T-helper 1 cell (primary cell): ENCODE results near the gene CNNM3.
"Not testable (repeated sequence)": the region's sequence is repeated elsewhere in the genome, so short reads cannot be mapped to it uniquely, and the experiment has no call there.

Experiments used
- DNase-seq, 5 donors: peaks; one replicate each; pipeline ENCODE4 v3.0.0-alpha.2; 2012 to 2020

Gene CNNM3

DNA sequence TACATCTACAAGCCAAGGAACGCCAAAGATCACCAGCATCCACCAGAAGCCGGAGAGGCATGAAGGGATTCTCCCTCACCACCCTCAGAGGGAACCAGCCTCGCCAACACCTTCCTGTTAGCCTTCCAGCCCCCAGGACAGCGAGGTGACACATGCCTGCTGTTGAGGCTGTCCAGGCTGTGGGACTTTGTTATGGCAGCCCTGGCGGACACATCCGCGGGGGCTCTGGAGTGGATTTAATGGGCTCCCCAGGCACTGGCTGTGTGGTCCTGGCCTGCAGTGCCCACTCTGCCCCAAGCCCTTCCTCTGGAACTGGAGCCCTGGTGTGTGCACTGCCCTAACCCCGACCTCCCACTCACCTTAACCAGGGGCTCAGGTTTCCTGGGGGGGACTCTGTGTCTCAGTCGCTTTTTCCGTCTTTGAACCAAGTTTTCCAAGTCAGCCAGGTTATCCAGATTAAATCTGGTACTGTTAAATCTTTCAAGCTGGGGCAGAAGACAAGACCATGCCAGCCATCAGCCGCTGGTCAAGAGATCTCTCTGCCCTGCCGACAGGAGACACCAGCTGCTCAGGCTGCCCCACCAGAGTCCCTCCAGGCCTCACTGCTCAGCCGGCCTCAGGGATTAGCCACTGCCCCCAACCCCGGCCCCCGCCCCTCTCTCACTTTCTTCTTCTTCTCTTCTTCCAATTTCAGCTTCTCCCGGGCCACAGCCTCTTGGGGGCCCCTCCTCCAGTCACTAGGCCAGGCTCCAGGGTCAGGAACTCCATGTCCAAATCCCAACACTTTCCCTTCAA, 25.8 kb downstream of the CNNM3 start:
- DNase-seq, result no peak

DNA sequence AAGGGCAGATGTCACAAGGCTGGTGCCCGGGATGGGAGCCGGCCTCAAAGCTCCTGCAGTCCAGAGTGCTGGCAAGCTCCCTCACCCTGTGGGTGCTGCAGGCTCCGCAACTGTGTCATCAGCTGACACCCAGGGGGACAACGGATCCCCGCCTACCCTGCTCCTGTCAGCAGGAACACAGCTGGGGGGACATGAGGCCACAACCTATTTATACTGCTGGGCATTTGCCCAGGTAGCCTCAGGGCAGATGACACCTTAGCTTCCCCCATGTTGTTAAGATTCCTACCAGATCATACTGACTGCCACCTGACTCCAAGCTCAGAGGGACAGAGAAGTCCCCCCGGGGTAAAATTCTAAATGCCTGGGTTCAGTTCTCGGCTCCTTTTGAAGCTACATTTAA, 26.5 kb downstream of the CNNM3 start:
- no peak for DNase-seq

DNA sequence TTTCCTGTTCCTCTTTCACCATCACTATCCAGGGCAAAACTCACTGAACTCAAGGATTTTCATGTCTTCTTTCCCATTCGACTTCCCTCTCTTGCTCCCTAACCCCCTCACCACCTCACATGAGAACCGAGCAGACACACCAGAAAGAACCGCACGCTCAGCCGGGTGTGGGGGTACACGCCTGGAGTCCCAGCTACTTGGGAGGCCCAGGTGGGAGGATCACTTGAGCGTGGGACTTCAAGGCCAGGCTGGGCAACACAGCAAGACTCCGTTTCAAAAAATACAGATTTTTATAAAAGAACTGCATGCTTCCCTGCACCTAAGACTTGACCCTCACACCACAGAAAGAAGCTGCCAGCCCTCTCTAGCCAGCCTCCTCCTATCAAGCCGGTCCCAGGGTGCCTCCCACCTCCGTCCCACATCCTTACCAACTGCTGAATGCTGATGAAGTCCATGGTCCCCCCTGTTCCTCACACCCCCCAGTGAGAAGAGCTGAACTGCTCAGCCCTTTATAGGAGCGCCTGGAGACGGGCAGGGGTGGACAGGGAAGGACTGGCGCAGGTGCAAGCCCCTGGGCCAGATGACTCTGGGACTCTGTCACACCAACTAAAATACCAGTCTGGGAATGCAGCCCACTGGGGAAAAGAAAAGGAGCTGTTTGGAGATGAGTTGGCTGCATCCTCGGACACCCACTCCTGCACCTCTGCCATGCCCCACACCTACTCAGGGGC, 27.6 kb downstream of the CNNM3 start, which contains the start of gene ANKRD23:
Gene ANKRD23 (minus strand): TSS at position 484 of the 731 bp plus-strand sequence. CDS start 29 bp downstream, at position 455.
- no peak for DNase-seq

DNA sequence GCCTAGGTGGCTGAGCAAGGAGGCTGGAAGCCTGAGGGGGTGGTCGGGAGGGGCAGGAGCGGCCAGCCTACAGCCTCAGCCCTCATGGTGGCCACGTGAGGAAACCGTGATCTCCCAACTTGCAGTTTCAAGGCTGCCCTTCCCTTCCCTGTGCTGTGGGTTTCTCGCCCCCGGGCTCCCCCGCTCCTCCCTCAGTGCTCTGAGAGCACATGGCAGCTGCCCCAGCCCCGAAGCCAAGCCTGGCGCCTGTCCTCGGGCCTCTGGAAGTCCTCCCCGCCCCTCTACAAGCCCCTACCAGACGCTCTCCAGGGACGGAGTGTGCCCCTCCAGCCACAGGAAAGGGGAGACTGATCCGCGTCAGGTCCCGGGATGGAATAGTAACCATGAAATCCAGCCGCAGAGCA, 28.3 kb downstream of the CNNM3 start:
- no peak for DNase-seq

DNA sequence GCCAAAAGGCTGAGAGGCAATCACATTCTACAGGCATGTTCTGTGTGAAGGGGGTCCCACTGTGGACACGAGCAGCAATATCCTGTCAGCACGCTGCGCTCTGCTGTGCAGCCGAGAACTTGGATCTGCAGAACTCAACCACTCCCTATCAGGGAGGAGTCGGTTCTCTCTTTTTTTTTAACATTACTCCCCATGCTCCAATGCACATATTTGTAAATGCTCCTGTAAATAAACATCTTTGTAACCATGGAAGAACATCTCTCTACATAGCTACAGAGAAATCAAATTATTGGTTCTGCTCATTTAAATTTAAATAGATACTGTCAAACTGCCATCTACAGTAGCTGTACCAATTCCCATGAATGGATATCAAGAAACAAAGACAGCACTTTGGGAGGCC, 30.8 kb downstream of the CNNM3 start:
- DNase-seq, result no peak

DNA sequence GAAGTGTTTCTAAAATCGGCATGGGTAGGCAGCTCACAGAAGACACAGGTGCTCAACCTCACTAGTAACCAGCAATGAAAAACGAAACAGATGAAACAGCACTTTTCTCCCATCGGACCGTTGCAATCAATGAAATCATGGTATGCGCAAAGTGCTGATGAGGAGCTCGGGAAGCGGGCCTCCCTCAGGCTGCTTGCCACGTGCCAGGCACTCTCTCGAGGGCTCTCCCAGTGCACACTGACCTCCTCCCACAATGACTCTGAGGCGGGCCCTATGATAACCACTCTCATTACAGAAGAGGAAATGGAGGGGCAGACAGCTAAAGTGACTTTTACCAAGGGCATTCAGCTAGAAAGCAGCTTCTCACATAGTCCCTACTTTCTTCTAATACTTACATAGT, 31.5 kb downstream of the CNNM3 start:
- DNase-seq, result no peak

DNA sequence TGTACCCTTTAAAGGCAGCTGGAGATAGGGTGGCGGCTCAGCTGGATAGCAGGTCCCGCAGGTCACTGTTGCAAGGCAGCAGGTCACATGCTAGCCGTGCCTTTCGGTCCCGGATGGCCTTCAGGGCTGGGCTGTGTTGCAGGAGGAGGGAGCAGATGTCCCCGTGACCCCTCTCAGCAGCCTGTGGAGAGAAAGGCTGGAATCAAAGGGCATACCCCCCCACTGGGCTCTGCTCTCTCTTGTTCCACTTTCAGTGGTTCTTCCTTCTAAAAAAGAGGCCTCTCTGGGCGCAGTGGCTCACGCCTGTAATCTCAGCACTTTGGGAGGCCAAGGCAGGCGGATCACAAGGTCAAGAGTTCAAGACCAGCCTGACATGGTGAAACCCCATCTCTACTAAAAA, 32.2 kb downstream of the CNNM3 start:
- no peak for DNase-seq

DNA sequence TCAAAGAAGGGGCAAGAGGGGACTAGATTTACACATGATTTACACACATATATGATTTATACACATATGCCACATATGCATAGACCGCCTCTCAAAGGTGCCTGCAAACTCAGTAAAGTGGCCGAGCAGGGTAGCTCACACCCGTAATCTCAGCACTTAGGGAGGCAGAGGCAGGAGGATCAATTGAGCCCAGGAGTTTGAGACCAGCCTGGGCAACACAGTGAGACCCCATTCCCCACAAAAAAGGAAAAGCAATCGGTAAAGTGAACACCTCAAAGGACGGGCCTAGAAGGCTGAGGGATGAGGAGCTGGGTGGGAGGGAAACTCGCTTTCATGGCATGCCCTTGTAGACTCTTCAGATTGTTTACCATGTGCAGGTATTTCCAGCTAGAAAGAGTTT, 36.6 kb downstream of the CNNM3 start:
- DNase-seq, result no peak

DNA sequence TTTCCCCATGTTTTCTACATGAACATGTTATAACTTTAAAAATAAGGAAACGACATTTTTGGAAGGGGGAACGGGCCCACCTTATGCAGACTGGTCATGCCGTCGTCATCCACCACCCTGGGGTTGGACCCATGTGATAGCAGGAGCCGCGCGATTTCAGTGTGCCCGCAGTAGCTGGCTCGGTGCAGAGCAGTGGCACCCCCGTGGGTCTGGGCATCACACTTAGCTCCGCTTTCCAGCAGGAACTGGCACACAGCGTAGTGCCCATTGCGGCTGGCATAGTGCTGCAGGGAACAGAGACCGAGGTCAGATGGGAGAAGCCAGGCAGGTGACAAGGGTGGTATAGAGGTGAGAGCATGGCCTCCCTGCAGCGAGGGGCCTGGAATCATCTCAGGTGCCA, 37.3 kb downstream of the CNNM3 start:
- DNase-seq, result no peak

DNA sequence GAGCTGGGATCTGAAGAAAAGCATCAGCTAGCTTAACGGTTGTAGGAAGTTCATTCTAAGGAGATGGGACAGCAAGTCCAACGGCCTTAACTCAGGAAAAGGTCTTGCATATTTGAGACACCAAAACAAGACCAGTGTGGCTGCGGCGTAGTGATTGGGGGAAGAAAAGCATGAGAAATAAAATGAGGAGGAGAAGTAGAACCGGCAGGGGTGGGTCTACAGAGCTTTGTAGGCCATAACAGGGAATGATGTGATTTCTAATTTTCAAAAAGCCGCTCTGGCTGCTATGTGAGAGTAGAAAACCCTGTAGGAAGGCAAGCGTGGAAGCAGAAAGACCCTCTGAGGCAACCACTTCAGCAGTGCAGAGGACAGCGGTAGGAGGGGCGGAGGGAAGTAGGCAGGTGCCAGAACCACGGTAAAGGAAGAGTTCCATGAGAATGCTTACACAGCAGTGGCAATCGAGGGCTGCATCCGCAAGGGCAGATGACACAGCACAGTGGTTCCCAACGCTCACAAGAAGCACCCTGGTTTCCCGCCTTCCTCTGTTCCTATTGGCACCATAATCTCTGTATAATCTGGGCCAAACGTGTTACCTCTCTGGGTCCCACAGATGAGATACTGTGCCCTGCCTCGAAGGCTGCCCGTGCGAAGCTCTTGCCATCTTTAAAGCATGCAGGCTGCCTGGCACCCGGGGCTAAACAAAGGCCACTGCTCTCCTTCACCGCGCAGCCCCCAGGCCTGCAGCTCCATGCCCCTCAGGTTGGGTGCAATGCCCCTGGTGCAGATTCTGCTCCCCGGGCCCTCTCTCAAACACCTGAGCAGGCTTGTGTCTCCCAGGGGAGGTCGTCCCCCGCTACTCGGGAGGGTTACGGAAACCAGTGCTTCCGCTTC, 41.0 kb downstream of the CNNM3 start:
- peak in 1 of 5 donors; percentile 54 for DNase-seq

DNA sequence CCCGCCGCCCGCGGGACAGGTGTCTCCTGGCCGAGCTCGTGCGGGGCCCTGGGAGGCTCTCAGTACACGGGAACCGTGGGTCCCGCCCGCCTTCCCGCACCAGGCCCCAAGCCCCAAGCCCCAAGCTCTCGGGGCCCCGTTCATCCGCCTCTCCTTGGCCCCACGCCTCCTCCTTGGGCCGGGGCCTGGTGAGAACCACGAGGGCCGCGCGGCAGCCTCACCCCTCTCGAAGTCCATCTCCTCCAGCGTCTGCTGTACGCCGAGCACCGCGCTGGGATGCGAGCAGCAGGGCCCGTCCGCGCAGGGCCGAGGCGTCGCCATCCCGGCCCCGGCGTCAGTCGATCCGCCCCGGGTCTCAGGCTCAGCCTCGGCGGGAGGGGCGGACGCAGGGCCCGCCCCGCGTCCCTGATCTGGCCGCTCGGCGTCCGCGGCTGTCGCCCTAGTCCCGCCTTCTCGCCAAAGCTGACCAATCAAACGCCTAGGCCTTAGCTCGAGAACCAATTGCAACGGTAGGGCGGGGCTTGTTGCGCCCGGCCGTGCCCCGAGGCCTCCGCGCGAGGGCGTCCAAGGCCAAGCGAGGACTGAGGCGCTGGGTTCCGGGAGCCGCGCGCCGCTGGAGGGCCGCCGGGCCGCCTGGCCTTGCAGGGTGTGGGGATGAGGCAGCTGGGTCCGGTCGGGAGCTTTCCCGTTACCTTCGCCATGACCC, 41.8 kb downstream of the CNNM3 start, which contains the start of gene ANKRD39:
Gene ANKRD39 (minus strand): TSS at position 350 of the 706 bp plus-strand sequence. CDS start 29 bp downstream, at position 321.
- peak; percentile 94 to 99 (median 96) for DNase-seq

DNA sequence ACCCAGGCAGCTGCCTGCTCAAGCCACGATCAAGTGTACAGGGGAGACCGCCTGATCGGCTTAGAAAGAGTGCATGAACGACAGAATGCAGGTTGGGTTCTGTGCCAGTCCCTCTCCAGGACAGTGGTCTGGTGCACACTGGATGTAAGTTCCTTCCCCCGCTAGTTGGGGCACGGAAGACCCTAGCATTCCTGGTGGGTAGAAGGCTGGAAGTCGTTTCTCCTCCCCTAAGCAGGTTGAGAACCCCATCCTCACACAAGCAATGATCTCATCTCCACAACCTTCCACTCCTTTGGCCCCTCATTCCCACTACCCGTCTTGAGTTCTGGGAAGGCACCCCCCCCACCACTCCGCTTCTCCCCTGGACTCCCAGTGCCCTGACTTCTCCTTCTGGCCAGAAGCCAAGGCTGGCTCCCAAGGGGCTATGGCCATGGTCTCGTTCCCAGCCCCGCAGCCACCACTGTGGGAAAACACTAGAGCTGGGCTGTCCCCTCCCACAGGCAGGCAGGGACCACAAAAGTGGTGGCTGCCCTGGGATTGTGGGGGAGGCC, 43.1 kb downstream of the CNNM3 start:
- DNase-seq, result no peak

DNA sequence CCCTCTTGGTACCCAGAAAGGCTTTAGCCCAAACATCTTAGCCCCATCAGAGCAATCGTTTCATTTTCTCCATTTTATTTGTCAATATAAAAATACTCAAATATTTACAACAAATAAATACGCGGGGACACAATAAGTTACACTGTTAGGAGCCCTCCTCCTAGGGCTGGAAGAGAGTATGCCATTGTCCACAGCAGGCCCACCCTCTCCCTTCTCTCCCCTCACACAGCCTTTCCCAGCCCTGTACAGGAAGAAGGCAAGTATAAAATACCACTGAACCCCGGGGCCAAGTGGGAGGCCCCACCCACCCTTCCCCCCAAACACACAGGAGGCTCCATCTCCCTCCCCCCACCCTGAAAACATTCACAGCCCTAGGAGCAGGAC, 43.6 kb downstream of the CNNM3 start:
- no peak for DNase-seq

DNA sequence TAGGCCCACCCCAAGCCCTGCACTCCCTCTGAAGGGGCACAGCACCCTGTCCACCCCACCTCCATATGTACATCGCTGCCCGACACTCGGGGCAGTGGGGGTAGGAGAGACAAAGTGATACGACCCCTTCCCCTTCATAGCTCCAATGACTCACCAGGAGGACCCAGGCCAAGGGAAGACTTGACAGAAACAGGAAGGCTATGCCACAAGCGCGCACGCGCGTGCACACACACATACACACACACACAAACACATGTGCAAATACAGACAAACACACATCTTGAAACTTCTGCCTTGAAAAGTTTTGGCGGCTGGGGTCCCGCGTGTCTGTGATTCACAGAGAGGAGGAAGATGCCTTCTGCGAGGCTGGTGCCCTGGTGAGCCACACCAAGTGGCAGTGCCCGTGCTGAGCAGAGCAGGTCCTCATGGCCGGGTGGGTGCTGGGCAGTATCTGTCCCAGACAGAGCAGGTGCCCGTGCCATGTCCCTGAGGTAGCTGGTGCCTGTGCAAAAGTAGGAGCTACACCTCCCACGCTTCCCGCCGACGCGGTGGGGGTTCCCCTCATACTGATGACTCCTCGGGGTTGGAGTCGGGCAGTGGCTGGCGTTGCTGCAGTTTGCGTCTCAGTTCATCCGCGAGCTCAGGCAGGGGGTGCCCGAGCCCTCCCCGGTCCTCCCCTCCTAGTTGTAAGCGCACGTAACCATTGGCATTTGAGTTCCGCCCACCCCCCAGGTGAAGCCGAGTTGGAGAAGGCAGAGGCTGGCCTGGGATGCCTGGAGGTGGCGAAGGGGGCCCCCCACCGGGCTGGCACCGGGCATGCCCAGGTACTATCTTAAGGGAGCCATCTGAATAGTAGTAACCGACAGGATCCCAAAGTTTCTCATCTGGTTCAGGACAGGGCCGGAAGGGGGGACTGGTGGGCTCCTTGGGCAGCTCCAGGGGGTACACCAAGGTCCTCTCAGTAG, 44.3 kb downstream of the CNNM3 start:
- no peak for DNase-seq

DNA sequence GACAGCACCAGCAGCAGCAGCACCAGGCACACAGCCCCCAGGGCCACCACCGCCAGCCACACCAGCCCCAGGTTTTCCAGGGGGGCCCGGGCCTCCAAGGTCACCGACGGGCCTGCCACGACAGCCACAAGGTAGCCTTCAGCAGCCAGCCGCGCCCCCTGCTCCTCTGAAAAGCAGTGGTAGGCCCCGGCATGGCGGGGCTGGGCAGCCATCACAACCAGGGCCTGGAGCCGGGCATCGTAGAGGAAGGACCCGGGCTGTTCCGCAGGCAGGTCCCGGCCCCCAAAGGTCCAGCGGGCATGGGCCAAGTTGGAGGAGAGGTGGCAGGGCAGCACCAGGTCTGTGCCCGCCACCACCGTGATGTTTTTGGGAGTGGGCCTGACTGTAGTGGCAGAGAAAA, 45.0 kb downstream of the CNNM3 start:
- DNase-seq, result no peak

DNA sequence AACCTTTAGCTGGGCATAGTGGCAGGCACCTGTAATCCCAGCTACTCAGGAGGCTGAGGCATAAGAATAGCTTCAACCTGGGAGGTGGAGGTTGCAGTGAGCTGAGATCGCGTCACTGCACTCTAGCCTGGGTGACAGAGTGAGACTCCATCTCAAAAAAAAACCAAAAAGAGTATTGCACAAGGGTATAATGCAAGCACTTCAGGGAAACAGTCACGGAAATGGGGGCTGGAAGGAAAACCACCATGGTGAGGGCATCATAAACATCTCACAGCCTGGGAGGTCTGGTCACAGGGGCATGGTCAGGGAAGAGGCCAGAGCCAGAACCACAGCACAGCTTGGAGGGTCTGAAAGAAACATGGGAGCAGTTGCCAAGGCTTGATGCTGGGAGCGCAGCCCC, 47.0 kb downstream of the CNNM3 start:
- not testable (repeated sequence) for DNase-seq

DNA sequence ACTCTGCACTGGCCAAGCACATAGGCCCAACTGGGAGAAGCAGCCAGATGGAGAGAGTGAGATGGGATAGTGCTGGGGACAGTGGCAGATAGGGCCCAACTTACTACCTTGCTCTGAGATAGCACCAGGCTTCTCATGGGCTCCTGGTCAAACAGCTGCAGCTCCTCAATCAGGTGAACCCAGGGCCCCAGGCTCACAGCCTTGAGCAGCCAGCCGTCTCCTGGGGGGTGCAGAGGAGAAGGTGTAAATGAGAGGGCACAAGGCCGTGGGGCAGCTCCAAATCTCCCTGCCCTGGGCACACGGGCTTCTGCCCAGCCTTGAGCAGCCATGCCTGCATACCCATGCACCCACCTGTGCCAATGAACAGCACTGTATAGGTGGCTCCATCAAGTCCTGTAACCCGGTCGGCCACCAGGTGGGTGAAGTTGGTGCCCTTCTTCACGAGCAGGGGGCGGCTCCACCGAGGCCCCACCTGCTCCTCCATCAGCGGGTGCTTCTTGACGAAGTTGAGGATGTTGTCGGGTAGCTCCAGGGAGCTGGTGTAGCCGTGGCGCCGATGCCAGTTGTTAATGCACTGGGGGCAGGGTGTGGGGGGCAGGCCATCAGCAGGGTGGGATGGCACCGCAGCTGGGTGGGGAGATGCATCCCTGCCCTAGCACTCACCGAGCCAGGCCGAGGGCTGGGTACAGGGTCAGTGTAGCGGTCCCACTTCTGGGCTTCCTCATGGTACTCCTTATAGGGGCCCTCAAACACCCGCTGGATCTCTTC, 47.7 kb downstream of the CNNM3 start:
- no peak for DNase-seq

DNA sequence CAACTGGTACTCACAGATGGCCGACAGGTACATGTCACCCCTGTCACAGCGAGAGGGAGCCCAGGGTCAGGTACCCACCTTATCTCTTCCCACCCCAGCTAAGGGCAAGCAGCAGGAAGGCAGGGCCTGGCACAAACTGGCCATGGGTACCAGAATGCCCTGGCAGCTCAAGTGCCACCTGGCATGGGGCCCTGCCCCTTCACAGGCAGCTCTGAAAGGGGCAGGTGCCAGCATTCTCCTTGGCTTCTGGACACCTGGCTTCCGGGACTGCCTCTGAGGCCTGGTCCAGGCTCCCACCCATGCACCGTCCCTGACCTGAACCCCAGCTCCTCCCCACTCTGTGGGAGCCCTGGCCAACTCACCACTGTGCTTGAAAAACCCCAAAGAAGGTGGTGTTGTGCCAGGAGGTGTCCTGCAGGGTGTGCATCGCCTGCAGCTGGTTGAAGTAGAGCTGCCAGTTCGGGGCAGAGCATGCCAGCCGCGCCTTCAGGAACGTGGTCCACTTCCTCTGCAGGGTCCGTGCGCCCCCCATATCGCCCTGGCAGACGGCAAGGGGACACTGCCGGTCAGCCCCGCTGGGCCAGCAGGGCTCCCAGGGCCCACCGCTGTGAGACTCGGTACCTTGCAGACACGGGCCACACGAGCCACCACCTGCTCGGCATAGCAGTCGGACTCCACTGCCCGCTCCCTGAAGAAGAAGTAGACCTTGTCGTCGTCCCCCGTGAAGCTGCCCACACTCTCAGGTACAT, 48.4 kb downstream of the CNNM3 start:
- DNase-seq, result no peak

DNA sequence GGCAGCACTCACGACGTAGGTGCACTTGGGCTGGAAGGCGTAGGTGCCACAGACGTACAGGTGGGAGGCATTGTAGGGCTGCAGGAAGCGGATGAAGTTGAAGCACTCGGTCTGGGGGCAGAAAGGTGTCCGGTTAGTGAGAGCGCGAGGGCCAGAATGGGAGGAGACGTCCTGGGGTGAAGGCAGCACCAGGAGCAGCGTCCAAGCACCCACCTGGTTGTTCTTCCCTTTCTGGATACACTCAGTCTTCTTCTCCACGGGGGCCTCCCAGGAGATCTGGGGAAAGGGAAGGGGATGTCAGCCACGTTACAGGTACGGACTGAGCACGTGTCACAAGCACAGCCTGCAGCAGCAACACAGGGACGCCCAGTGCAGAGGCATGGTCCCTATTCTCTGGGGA, 49.6 kb downstream of the CNNM3 start:
- no peak for DNase-seq
